Measurements from ENCODE around the gene DHFR. TPM values are rescaled to one million over a fixed set of nuclear protein-coding genes. Genes with fewer than 3 reads are reported as not detected.
"Not testable (repeated sequence)": the region's sequence is repeated elsewhere in the genome, so short reads cannot be mapped to it uniquely, and the experiment has no call there.

The DHFR gene
- total RNA-seq, 1 donor from 2014 or later, result 20.1 TPM

- Mint-ChIP-seq H3K27me3 (ENCODE audit: unreplicated experiment) (peaks cover 1% of the 10 kb centered on the region), H3K27ac (ENCODE audit: unreplicated experiment) (no peak overlapping the region), H3K4me3 (ENCODE audit: unreplicated experiment) (no peak overlapping the region), H3K9me3 (ENCODE audit: unreplicated experiment) (no peaks in the 10 kb centered on the region), H3K4me1 (ENCODE audit: unreplicated experiment) (no peaks in the 10 kb centered on the region), H3K36me3 (ENCODE audit: low read depth, unreplicated experiment) (peaks cover 2% of the 10 kb centered on the region)
- TF ChIP-seq CTCF (IDR thresholded peaks at IDR 0.05; ENCODE audit: unreplicated experiment), result no peak
- DNase-seq (ENCODE audit: low spot score), result no peak
Measured at GRCh38 chr5:80668016-80668969, 13.5 kb upstream of the DHFR start.

- Mint-ChIP-seq H3K36me3 (ENCODE audit: low read depth, unreplicated experiment) (peaks cover 3% of the 10 kb centered on the region), H3K27ac (ENCODE audit: unreplicated experiment) (no peak overlapping the region), H3K9me3 (ENCODE audit: unreplicated experiment) (no peaks in the 10 kb centered on the region), H3K27me3 (ENCODE audit: unreplicated experiment) (peaks cover 1% of the 10 kb centered on the region), H3K4me1 (ENCODE audit: unreplicated experiment) (no peaks in the 10 kb centered on the region), H3K4me3 (ENCODE audit: unreplicated experiment) (no peak overlapping the region)
- no peak for TF ChIP-seq CTCF (IDR thresholded peaks at IDR 0.05; ENCODE audit: unreplicated experiment)
- DNase-seq (ENCODE audit: low spot score), result no peak
Measured at GRCh38 chr5:80667384-80667783, 12.6 kb upstream of the DHFR start.

GRCh38 chr5:80665057-80665456 is 10.3 kb upstream of the DHFR start:
- Mint-ChIP-seq H3K4me3 (ENCODE audit: unreplicated experiment) (no peak overlapping the region), H3K27me3 (ENCODE audit: unreplicated experiment) (peaks cover 5% of the 10 kb centered on the region), H3K27ac (ENCODE audit: unreplicated experiment) (no peak overlapping the region), H3K9me3 (ENCODE audit: unreplicated experiment) (no peaks in the 10 kb centered on the region), H3K36me3 (ENCODE audit: low read depth, unreplicated experiment) (peaks cover 3% of the 10 kb centered on the region), H3K4me1 (ENCODE audit: unreplicated experiment) (no peaks in the 10 kb centered on the region)
- no peak for TF ChIP-seq CTCF (IDR thresholded peaks at IDR 0.05; ENCODE audit: unreplicated experiment)
- DNase-seq (ENCODE audit: low spot score), result no peak

GRCh38 chr5:80662108-80662507 is 7.3 kb upstream of the DHFR start:
- peaks cover 17% of the 10 kb centered on the region for H3K36me3 Mint-ChIP-seq (ENCODE audit: low read depth, unreplicated experiment)
- no peak for TF ChIP-seq CTCF (IDR thresholded peaks at IDR 0.05; ENCODE audit: unreplicated experiment)
- no peaks in the 10 kb centered on the region for H3K9me3 Mint-ChIP-seq (ENCODE audit: unreplicated experiment)
- DNase-seq (ENCODE audit: low spot score), result no peak
- no peak overlapping the region for H3K4me3 Mint-ChIP-seq (ENCODE audit: unreplicated experiment)
- H3K4me1 Mint-ChIP-seq (ENCODE audit: unreplicated experiment), result no peaks in the 10 kb centered on the region
- H3K27me3 Mint-ChIP-seq (ENCODE audit: unreplicated experiment), result peaks cover 5% of the 10 kb centered on the region
- no peak overlapping the region for H3K27ac Mint-ChIP-seq (ENCODE audit: unreplicated experiment)

- not testable (repeated sequence) for H3K27ac Mint-ChIP-seq (ENCODE audit: unreplicated experiment); H3K4me1 Mint-ChIP-seq (ENCODE audit: unreplicated experiment); H3K27me3 Mint-ChIP-seq (ENCODE audit: unreplicated experiment); H3K4me3 Mint-ChIP-seq (ENCODE audit: unreplicated experiment); H3K9me3 Mint-ChIP-seq (ENCODE audit: unreplicated experiment); DNase-seq (ENCODE audit: low spot score)
- peaks cover 17% of the 10 kb centered on the region for H3K36me3 Mint-ChIP-seq (ENCODE audit: low read depth, unreplicated experiment)
Measured at GRCh38 chr5:80660661-80661060, 5.9 kb upstream of the DHFR start.
